GM21619 (cell line): ENCODE measurements around the gene BATF3.

ENCODE experiments used
- ATAC-seq: cut with Tn5 transposase; IDR thresholded peaks from one replicate; pipeline ENCODE4 v1.9.1; 2021; ENCODE audit not compliant: unreplicated experiment

The BATF3 gene

GRCh38 chr1:212710566-212710965 lies 10.9 kb upstream of the BATF3 start:
- ATAC-seq: no peak

GRCh38 chr1:212703991-212704564 lies 4.4 kb upstream of the BATF3 start:
- ATAC-seq: no peak

GRCh38 chr1:212702672-212703071 lies 3.0 kb upstream of the BATF3 start:
- ATAC-seq: no peak

- no peak for ATAC-seq
Measured at GRCh38 chr1:212701910-212702309, 2.3 kb upstream of the BATF3 start.

GRCh38 chr1:212700892-212701819 lies 1.5 kb upstream of the BATF3 start:
- ATAC-seq: no peak

- ATAC-seq: peak; percentile 25
Measured at GRCh38 chr1:212700223-212700891, 717 bp upstream of the BATF3 start.

GRCh38 chr1:212699104-212699624 lies 476 bp downstream of the BATF3 start:
- peak; percentile 49 for ATAC-seq

- peak; percentile 10 for ATAC-seq
Measured at GRCh38 chr1:212698467-212699103, 1.1 kb downstream of the BATF3 start.

GRCh38 chr1:212696721-212697331 lies 2.8 kb downstream of the BATF3 start:
- ATAC-seq: no peak

GRCh38 chr1:212692774-212693644 lies 6.6 kb downstream of the BATF3 start:
- ATAC-seq: no peak

- ATAC-seq: peak; percentile 47
Measured at GRCh38 chr1:212691561-212692071, 8.0 kb downstream of the BATF3 start.

GRCh38 chr1:212690816-212691403 lies 8.7 kb downstream of the BATF3 start:
- no peak for ATAC-seq

- ATAC-seq: no peak
Measured at GRCh38 chr1:212689758-212690529, 9.7 kb downstream of the BATF3 start.

GRCh38 chr1:212689196-212689725 lies 10.4 kb downstream of the BATF3 start:
- no peak for ATAC-seq

- no peak for ATAC-seq
Measured at GRCh38 chr1:212688341-212689047, 11.1 kb downstream of the BATF3 start.

- no peak for ATAC-seq
Measured at GRCh38 chr1:212687811-212688210, 11.8 kb downstream of the BATF3 start.

GRCh38 chr1:212686591-212686990 lies 13.0 kb downstream of the BATF3 start:
- no peak for ATAC-seq
